Endometrium (tissue), 2 donors: ENCODE data around the gene AQP10.
"Not testable (repeated sequence)": the region's sequence is repeated elsewhere in the genome, so short reads cannot be mapped to it uniquely, and the experiment has no call there.

Experiments used
- FAIRE-seq: peaks from 2 replicates; lab custom pipeline; 2012; peaks lifted over from hg19 to GRCh38; lab: Jason Lieb, UNC
- donor health status: control.
- donor health status: control.

The AQP10 gene

GRCh38 chr1:154324669-154325582 is 4.0 kb downstream of the AQP10 start, which contains the start of gene ATP8B2:
Gene ATP8B2 (plus strand): TSS chr1:154325525. CDS start chr1:154328142, 2,617 bp downstream.
- no peak for FAIRE-seq

- no peak for FAIRE-seq
Observed at GRCh38 chr1:154325583-154326545, 5.0 kb downstream of the AQP10 start.

- FAIRE-seq, result no peak
Observed at GRCh38 chr1:154326546-154327465, 5.9 kb downstream of the AQP10 start.

GRCh38 chr1:154327466-154328317 is 6.8 kb downstream of the AQP10 start:
- FAIRE-seq, result no peak

GRCh38 chr1:154328318-154329151 is 7.6 kb downstream of the AQP10 start:
- FAIRE-seq, result no peak

- FAIRE-seq, result no peak
Observed at GRCh38 chr1:154329152-154329521, 8.2 kb downstream of the AQP10 start.

- no peak for FAIRE-seq
Observed at GRCh38 chr1:154329551-154330131, 8.7 kb downstream of the AQP10 start.

GRCh38 chr1:154330669-154331068 is 9.8 kb downstream of the AQP10 start:
- FAIRE-seq, result no peak

GRCh38 chr1:154334079-154335024 is 13.5 kb downstream of the AQP10 start:
- FAIRE-seq, result no peak

- no peak for FAIRE-seq
Observed at GRCh38 chr1:154335025-154335714, 14.3 kb downstream of the AQP10 start.

GRCh38 chr1:154337253-154337894 is 16.5 kb downstream of the AQP10 start:
- FAIRE-seq, result no peak

GRCh38 chr1:154338875-154339274 is 18.0 kb downstream of the AQP10 start:
- FAIRE-seq, result no peak

- FAIRE-seq, result not testable (repeated sequence)
Observed at GRCh38 chr1:154341366-154341765, 20.5 kb downstream of the AQP10 start.

- no peak for FAIRE-seq
Observed at GRCh38 chr1:154342132-154342531, 21.2 kb downstream of the AQP10 start.

GRCh38 chr1:154342836-154343472 is 22.1 kb downstream of the AQP10 start:
- FAIRE-seq, result no peak
